Nucleus accumbens (tissue), 56 donors: ENCODE data around the gene TBCB.
"Not testable (repeated sequence)": the region's sequence is repeated elsewhere in the genome, so short reads cannot be mapped to it uniquely, and the experiment has no call there.

ENCODE experiments used
- DNase-seq, 56 donors: peaks; one replicate each; lab custom pipeline; 2025; lab: John Stamatoyannopoulos, UW

TBCB gene

DNA sequence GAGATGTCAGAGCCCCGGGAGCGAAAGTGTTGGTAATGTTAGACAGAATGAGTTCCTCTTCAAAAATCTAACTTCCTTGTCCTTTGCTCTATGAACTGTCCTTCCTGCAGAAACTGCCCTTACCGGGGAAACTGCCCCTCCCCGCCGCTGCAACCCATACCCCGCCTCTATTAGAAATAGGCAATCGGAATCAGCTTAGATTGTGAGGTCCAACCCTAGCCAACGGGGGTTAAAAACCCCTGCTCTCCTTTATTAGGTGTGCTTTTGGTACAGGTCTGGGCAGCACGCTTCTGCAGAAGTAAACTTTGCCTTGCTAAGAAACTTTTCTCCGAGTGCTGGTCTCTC, 13.1 kb downstream of the TBCB start:
- DNase-seq, result peak in 1 of 56 donors; percentile 50

DNA sequence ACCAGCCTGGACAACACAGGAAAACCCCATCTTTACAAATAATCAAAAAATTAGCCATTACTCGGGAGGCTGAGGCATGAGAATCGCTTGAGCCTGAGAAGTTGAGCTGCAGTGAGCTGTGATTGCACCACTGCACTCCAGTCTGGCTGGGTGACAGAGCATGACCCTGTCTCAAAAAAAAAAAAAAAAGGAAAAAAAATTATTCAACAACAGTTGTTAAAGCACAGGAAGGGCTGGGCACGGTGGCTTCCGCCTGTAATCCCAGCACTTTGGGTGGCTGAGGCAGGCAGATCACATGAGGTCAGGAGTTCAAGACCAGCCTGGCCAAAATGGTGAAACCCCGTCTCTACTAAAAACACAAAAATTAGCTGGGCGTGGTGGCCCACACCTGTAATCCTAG, 16.0 kb downstream of the TBCB start:
- not testable (repeated sequence) for DNase-seq

DNA sequence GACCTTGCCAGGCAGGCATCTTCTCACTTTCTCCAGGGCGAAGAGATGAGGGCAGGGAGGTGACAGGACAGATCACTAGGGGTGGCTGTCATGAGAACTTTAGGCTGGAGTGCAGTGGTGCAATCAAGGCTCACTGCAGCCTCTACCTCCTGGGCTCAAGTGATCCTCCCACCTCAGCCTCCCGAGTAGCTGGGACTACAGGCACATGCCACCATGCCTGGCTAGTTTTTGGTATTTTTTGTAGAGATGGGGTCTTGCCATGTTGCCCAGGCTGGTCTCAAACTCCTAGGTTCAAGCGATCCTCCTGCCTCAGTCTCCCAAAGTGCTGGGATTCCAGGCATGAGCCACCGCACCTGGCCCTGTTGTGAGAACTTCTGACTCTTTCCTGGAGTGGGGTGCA, 19.6 kb downstream of the TBCB start:
- DNase-seq, result not testable (repeated sequence)

DNA sequence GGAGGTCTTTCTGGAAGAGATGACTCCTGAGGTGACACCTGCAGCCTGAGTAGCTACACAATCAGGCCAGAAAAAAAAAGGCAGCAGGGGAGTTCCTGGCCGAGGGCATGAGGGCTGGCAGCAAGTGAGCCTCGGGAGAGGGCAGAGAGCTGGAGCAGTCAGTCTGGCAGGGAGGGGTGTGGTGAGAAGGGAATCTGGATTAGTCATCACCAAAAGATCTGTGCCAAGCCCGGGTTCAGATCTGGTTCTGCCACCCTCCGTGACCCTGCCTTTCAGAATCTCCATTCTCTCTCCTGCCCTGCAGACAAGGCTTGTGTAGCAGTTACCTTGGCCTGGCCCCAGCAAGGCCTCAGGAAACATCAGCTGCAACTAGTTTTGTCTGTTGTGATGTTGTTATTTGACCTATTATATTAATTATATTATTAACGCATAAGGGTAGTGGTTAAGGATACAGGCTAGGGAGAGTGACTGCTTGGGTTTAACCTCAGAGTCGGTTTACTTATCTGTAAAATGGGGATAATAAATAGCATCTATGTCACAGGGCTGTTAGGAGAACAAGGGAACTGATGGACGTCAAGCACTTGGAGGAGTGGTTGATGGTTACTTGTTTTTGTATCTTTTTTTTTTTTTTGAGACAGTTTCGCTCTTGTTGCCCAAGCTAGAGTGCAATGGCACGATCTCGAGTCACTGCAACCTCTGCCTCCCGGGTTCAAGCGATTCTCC, 21.9 kb downstream of the TBCB start:
- DNase-seq, result peak in 2 of 56 donors; percentile 14 to 63

DNA sequence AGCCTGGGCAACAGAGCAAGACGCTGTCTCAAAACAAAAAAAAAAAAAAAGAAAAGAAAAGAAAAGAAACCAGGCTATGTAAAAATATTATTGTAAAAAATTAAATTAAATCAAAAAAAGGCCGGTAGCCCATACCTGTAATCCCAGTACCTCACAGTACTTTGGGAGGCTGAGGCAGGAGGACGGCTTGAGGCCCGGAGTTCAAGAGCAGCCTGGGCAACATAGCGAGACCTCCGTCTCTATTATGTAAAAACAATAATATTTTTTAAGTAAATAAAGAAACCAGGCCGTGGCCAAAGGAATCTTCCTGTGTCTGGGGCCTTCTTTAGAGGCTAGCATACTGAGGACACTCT, 23.8 kb downstream of the TBCB start:
- no peak for DNase-seq

DNA sequence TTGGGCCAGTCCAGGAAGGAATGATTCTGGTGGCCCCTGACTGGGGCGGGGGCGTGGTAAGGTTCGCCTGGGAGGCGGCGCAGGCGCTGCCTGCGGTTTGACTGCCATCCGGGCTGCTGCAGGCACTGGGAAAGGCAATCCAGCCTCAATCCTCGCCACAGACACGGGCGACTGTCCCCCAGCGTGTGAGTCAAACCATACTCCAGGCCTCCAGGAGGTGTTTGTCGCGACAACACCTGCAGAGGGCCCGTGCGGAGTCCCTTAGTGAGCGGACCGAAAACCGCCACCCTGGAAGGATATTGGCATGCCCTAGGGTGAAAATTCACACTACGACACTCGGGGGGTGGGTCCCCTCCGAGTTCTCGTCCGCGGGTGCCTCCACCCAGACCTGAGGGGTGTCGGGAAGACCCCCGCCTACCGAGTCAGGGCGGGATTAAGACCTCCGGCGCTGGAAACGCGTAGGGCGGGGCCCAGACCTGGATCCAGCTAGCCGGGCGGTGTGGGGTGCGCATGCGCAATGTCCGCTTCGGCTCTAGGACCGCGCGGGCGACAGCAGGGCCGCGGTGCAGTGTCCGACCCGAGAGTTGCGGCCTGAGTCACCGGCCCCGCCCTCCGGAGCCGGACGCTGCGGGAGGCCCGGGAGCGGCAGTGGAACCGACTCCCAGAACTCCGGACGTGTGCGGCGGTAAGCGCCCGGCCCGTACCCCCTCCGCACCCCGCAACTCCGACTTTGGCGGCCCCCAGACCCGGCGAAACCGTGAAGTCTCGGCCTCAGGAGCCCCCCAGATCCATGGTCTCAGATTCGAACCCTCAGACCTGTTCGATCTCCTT, 24.4 kb downstream of the TBCB start, which contains the start of gene CAPNS1:
Gene CAPNS1 (plus strand): TSS at position 594 of the 831 bp plus-strand sequence. CDS start 946 bp downstream, outside the sequence.
- peak; percentile 67 to 98 (median 93) for DNase-seq

DNA sequence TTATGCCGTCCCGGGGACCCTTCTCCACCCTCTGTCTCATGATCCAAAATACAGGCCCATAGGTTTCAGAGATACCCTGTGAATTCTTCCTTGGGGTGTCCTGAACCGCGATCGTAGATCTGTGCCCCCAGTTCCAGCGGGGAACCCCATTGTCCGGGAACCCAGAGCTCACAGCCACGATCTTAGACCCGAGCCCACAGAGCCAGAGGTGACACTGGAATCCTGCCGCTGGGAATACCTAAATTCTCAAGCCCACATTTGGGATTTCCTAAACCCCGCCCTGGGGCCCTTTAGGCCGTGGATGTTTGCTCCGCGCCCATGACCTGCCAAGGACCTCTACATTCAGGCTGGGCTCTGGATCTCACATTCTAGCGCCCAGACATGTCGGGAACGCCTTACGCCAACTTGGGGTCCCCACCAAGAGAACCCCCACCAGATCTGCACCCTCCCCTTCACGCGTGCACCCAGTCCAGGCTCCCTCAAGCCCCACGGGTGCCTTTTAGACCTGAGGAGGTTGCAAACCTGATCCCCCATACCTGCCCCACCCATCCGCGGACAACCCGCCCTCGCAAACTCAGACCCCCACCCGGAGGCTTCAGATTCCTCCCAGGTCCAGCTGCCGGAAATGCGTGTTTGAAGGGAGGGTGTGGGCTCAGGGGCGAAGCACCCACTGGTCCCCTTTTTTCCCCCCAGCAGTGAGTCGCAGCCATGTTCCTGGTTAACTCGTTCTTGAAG, 25.2 kb downstream of the TBCB start:
- peak in 26 of 56 donors; percentile 16 to 64 (median 49) for DNase-seq

DNA sequence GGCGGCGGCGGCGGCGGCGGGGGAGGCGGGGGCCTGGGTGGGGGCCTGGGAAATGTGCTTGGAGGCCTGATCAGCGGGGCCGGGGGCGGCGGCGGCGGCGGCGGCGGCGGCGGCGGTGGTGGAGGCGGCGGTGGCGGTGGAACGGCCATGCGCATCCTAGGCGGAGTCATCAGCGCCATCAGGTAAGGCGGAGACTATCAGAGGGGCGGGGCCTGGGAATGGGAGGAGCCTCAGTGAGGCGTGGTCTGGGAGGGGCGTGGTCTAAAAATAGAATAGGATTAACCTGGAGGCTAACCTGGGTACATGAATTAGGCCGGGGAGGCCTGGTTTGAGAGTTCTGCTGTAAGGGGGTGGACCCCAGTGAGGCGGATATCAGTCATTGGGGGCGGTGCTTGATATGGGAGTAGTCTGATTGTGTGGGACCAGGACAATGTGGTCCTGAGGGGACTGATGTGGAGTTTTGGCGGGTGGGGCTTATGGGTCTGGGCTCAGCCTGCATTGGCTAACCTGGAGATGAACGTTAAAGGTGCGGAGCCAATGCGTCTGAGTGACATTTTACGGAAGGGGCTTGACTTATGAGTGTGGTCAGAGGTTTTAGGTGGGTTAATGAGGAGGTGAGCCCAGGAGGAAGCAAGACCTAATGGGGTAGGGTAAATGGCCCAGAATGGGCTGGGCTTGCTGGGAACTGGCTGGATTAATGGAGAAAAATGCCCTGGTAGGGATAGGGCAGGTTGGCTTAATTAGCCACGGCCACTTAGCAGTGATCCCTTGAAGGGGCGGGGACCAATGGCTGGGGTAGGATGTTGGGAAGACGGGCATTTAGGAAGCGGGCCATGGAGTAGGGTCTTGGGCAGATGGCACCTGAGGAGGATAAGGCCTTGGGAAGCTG, 26.0 kb downstream of the TBCB start:
- DNase-seq, result peak in 53 of 56 donors; percentile 10 to 87 (median 58)

DNA sequence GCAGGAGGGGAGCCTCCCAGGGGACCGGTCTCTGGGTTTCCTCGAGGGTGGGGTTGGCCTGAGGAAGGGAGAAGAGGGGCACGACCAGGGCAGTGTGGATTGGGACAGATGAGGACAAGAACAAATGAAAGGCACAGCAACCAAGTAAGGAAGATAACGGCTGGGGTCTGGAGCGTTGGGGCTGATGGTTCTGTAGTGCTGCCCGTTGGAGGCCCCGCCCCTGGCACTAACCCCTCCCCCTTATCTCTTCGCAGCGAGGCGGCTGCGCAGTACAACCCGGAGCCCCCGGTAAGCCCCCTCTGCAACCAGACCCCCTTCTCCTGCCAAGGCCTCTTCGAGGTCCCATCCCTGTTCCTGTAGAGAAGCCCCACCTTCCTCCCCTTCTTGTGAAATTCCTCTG, 26.8 kb downstream of the TBCB start:
- DNase-seq, result no peak

DNA sequence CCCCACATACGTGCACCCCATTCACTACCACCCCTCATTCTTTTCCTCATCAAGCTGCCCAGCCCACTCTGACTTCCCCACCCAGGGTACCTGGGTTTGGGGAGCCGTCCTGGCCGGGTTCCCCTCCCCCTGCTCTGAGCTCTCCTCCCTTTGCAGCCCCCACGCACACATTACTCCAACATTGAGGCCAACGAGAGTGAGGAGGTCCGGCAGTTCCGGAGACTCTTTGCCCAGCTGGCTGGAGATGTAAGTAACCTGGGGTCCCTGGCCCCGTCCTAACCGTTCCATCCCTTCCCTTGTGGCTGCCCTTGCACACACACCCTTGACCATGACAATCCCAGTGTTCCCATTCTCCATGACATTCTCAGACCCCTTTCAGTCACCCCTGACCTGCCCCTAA, 27.2 kb downstream of the TBCB start:
- no peak for DNase-seq

DNA sequence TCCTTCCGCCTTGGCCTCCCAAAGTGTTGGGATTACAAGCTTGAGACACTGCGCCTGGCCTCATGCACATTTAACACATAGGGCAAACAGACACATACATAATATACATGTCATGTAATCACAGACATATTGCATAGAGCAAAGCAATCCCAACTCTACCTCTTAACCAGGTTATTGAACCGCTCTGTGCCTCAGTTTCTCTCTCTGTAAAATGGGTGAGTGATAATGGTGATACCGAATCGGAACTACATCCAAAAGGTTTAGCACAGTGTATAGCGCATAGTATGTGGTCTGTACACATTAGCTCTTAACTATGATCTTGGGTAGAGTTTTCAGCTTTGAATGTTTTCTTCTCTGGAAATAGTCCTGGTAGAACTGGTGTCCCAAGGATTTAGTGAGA, 29.4 kb downstream of the TBCB start:
- no peak for DNase-seq

DNA sequence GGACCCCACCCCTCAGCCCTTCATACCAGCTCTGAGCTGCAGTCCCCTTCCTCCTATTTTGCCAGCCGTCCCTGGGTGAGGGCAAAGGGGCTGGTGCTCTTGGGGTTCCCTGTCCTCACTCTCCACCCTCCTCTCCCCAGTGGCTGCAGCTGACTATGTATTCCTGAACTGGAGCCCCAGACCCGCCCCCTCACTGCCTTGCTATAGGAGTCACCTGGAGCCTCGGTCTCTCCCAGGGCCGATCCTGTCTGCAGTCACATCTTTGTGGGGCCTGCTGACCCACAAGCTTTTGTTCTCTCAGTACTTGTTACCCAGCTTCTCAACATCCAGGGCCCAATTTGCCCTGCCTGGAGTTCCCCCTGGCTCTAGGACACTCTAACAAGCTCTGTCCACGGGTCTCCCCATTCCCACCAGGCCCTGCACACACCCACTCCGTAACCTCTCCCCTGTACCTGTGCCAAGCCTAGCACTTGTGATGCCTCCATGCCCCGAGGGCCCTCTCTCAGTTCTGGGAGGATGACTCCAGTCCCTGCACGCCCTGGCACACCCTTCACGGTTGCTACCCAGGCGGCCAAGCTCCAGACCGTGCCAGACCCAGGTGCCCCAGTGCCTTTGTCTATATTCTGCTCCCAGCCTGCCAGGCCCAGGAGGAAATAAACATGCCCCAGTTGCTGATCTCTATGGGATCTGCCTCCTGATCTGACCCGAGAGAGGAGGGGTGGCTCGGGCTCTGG, 34.6 kb downstream of the TBCB start:
- no peak for DNase-seq

DNA sequence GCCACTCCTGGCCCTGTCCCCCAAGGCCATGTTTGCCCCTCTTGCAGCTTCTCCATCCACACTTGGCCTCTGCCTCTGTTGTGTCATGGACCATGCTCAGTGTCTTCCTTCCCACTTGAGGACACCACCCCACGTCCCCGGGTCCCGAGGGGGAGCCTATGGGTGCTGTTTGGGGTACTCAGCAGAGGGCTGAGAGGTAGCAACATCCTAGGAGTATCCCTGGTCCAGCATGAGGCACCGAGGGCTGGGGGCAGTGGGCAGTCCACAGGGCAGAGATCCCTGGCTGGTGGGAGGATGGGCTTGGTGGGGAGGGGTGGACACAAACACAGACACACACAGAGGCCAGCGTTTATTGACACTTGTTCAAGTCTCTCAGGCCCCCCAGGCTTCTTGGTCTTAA, 35.3 kb downstream of the TBCB start:
- no peak for DNase-seq

DNA sequence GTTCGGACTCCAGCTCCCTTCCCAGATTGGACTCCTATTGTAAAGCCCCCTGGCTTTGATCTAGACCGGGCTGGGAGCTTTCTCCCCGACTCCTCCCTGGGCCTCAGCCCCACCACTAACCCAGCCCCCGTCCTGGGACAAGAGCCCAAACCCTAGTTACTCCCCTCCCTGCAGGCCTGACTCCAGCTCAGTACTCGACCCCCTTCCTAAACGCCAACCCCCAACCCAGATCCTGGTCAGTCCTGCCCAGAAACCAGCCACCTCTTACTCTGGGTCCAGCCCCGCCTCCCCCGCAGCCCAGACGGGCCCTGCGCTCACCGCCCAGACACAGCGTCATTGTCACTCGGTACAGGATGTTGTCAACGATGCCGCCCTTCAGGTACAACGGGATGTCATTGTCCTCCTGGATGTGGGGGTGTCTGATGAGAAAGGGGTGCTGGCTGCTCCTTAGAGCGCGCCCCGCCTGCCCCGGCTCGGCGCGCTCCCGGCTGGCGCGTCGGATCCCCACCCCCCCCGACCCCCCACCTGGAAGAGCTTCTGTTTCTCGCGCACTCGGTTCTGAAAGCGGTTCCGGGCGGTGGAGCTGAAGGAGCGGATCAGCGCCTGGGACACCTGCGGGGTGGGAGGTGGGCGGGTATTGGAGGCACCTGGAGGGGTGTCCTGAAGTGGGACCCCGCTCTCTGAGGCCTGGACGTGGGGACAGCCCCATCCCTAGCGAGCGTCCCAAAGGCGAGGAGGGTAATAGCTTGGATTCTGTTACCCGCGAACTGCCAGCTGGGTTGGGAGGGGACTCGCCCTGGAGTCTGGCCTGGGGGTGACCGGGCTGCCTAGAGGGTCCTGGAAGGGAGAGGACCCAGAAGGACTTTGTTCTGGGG, 36.1 kb downstream of the TBCB start:
- DNase-seq, result peak in 2 of 56 donors; percentile 10 to 29

DNA sequence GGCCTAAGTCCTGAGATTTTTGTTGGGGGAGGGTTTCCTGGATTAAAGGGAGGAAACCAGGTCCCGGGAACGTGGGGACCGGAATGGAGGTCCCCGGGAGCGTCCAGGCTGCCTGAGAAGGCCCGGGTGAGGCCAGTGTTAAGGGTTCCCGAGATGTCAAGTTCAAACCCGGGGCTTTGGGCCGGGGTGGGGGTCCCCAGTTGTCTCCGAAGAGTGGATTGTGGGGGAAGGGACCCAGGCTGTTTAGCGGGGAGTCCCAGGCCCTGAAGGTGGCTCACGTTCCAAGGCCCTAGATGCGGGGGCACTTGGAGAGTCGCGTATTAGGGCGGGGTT, 36.7 kb downstream of the TBCB start:
- no peak for DNase-seq

DNA sequence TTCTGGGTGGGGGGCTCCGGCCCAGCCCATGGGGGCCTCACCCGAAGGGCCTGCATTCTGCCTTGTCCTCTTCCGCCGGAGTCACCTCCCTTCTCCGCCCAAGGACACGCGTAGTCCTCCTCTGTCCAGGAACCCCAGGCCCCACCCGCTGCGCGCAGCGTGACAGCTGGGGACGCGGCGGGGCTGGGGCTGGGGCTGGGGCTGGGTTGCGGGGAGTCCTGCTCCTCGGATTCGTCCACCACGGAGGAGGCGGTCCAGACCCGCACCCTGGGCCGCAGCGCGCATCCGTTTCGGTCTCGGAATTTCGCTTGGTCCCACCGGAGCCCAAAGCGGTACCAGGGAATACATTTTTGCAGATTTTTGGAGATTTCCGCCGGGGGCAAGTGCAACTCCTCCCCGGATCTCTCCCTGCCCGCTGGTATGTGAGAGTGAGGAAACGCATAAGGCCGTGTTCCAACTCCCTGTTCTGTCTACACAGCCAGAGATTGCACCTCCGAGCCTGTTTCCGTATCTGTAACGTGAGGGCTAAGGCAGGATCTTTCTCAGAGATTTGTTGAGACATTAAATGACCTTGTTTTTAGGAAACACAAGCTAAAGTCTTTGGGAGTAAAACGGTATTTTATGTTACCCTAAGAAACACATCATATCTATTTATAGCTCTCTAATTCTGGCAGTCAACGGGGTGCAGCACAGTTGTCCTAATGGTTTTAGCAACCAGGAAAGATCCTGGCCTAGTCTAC, 37.3 kb downstream of the TBCB start, which contains the start of gene COX7A1:
Gene COX7A1 (minus strand): TSS at position 96 of the 740 bp plus-strand sequence. CDS start 40 bp downstream, at position 56.
- DNase-seq, result peak in 10 of 56 donors; percentile 1 to 52 (median 16)

DNA sequence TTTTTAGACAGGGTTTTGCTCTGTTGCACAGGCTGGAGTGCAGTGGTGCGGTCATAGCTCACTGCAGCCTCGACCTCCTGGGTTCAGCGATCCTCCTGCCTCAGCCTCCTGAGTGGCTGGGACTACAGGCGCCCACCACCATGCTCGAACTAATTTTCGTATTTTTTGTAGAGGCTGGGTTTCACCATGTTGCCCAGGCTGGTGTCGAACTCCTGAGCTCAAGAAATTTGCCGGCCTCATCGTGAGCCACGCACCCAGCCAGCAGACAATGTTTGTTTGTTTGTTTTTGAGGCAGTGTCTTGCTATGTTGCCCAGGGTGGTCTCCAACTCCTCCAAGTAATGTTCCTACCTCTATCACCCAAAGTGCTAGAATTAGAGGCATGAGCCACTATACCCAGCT, 37.9 kb downstream of the TBCB start:
- no peak for DNase-seq
